Stimulated activated effector memory CD8-positive, alpha-beta T cell treated with anti-CD3 and anti-CD28 coated beads, Interleukin-12 subunit alpha, Interleukin-12 subunit beta, amount 100 ng/mL, for 72 hours (primary cell): ENCODE results near the gene SCNN1B.

Experiments
- ATAC-seq: fragments of 150-1000 bp; cut with Tn5 transposase; 2 replicates; pipeline ENCODE4 v1.10.0; 2021
- DNase-seq, 2 donors: peaks; one replicate each; pipeline ENCODE4 v3.0.0; 2021 to 2022; ENCODE audit warnings: low spot score in 2 of 2
- H3K27ac Mint-ChIP-seq: one replicate; pipeline ENCODE4 v1.8.0; 2022; ENCODE audit warnings: mild to moderate bottlenecking, mixed read lengths
- H3K36me3 Mint-ChIP-seq: one replicate; pipeline ENCODE4 v1.8.0; 2022; ENCODE audit warnings: mild to moderate bottlenecking, mixed read lengths
- H3K4me1 Mint-ChIP-seq: one replicate; pipeline ENCODE4 v1.8.0; 2022; ENCODE audit warnings: mixed read lengths
- H3K4me3 Mint-ChIP-seq: one replicate; pipeline ENCODE4 v1.8.0; 2022; ENCODE audit warnings: mild to moderate bottlenecking, mixed read lengths
- H3K9me3 Mint-ChIP-seq: one replicate; pipeline ENCODE4 v1.8.0; 2022; ENCODE audit warnings: mixed read lengths

The SCNN1B gene

GRCh38 chr16:23406546-23407240 is 104.6 kb downstream of the SCNN1B start:
- Mint-ChIP-seq H3K27ac (no peak overlapping the region), H3K36me3 (peaks cover 77% of the 10 kb centered on the region), H3K4me1 (no peaks in the 10 kb centered on the region), H3K9me3 (no peaks in the 10 kb centered on the region), H3K4me3 (no peak overlapping the region)
- DNase-seq (no peak), ATAC-seq (no peak)

GRCh38 chr16:23407436-23408127 is 105.5 kb downstream of the SCNN1B start:
- H3K4me3 Mint-ChIP-seq: no peak overlapping the region
- H3K4me1 Mint-ChIP-seq: no peaks in the 10 kb centered on the region
- DNase-seq (no peak), ATAC-seq (no peak)
- peaks cover 77% of the 10 kb centered on the region for H3K36me3 Mint-ChIP-seq
- no peak overlapping the region for H3K27ac Mint-ChIP-seq
- no peaks in the 10 kb centered on the region for H3K9me3 Mint-ChIP-seq

GRCh38 chr16:23408242-23408822 is 106.2 kb downstream of the SCNN1B start:
- H3K27ac Mint-ChIP-seq: no peak overlapping the region
- H3K9me3 Mint-ChIP-seq: no peaks in the 10 kb centered on the region
- no peak overlapping the region for H3K4me3 Mint-ChIP-seq
- DNase-seq (no peak), ATAC-seq (no peak)
- peaks cover 77% of the 10 kb centered on the region for H3K36me3 Mint-ChIP-seq
- no peaks in the 10 kb centered on the region for H3K4me1 Mint-ChIP-seq

GRCh38 chr16:23408823-23409298 is 106.8 kb downstream of the SCNN1B start:
- Mint-ChIP-seq H3K27ac (peak overlapping the region; percentile 40), H3K36me3 (peaks cover 78% of the 10 kb centered on the region), H3K4me3 (no peak overlapping the region), H3K9me3 (no peaks in the 10 kb centered on the region), H3K4me1 (no peaks in the 10 kb centered on the region)
- DNase-seq: no peak
- no peak for ATAC-seq

GRCh38 chr16:23409522-23409921 is 107.4 kb downstream of the SCNN1B start:
- DNase-seq (no peak), ATAC-seq (no peak)
- Mint-ChIP-seq H3K36me3 (peaks cover 75% of the 10 kb centered on the region), H3K4me3 (no peak overlapping the region), H3K27ac (peak overlapping the region; percentile 40), H3K4me1 (no peaks in the 10 kb centered on the region), H3K9me3 (no peaks in the 10 kb centered on the region)

GRCh38 chr16:23410176-23410575 is 108.1 kb downstream of the SCNN1B start:
- Mint-ChIP-seq H3K4me1 (no peaks in the 10 kb centered on the region), H3K9me3 (no peaks in the 10 kb centered on the region), H3K27ac (no peak overlapping the region), H3K4me3 (no peak overlapping the region), H3K36me3 (peaks cover 73% of the 10 kb centered on the region)
- DNase-seq (no peak), ATAC-seq (no peak)

GRCh38 chr16:23414731-23415130 is 112.6 kb downstream of the SCNN1B start:
- DNase-seq (no peak), ATAC-seq (no peak)
- H3K4me3 Mint-ChIP-seq: no peak overlapping the region
- H3K4me1 Mint-ChIP-seq: no peaks in the 10 kb centered on the region
- peaks cover 70% of the 10 kb centered on the region for H3K36me3 Mint-ChIP-seq
- no peak overlapping the region for H3K27ac Mint-ChIP-seq
- H3K9me3 Mint-ChIP-seq: no peaks in the 10 kb centered on the region

GRCh38 chr16:23416816-23417215 is 114.7 kb downstream of the SCNN1B start:
- Mint-ChIP-seq H3K9me3 (no peaks in the 10 kb centered on the region), H3K4me3 (no peak overlapping the region), H3K27ac (no peak overlapping the region), H3K36me3 (peaks cover 53% of the 10 kb centered on the region), H3K4me1 (no peaks in the 10 kb centered on the region)
- DNase-seq: no peak
- ATAC-seq: no peak

- Mint-ChIP-seq H3K27ac (no peak overlapping the region), H3K9me3 (no peaks in the 10 kb centered on the region)
Observed at GRCh38 chr16:23420011-23420410, 117.9 kb downstream of the SCNN1B start.

GRCh38 chr16:23423496-23424049 is 121.5 kb downstream of the SCNN1B start:
- Mint-ChIP-seq H3K36me3 (peaks cover 43% of the 10 kb centered on the region), H3K9me3 (no peaks in the 10 kb centered on the region), H3K27ac (no peak overlapping the region), H3K4me1 (no peaks in the 10 kb centered on the region), H3K4me3 (no peak overlapping the region)
- no peak for ATAC-seq
- no peak for DNase-seq

More at GRCh38 chr16:23420011-23420410, 117.9 kb downstream of the SCNN1B start:
- no peak overlapping the region for H3K4me3 Mint-ChIP-seq
- no peaks in the 10 kb centered on the region for H3K4me1 Mint-ChIP-seq
- ATAC-seq (no peak), DNase-seq (no peak)
- H3K36me3 Mint-ChIP-seq: peaks cover 43% of the 10 kb centered on the region

GRCh38 chr16:23424292-23424958 is 122.3 kb downstream of the SCNN1B start:
- Mint-ChIP-seq H3K27ac (no peak overlapping the region), H3K9me3 (no peaks in the 10 kb centered on the region), H3K36me3 (peaks cover 49% of the 10 kb centered on the region), H3K4me3 (no peak overlapping the region), H3K4me1 (no peaks in the 10 kb centered on the region)
- DNase-seq (no peak), ATAC-seq (no peak)

GRCh38 chr16:23428351-23428750 is 126.2 kb downstream of the SCNN1B start:
- H3K27ac Mint-ChIP-seq: no peak overlapping the region
- H3K36me3 Mint-ChIP-seq: peaks cover 82% of the 10 kb centered on the region
- no peak overlapping the region for H3K4me3 Mint-ChIP-seq
- H3K9me3 Mint-ChIP-seq: no peaks in the 10 kb centered on the region
- no peaks in the 10 kb centered on the region for H3K4me1 Mint-ChIP-seq
- ATAC-seq (no peak), DNase-seq (no peak)
